Endodermal cell (in vitro differentiated cells): Measurements from ENCODE around the gene NEK10. TPM values are rescaled to one million over a fixed set of nuclear protein-coding genes. Genes with fewer than 3 reads are reported as not detected.

ENCODE experiments used
- DNase-seq: peaks from one replicate; pipeline ENCODE4 v3.0.0-alpha.2; 2017
- H3K27ac ChIP-seq: 2 replicates; pipeline ENCODE4 v1.5.1; 2013; ENCODE audit warnings: mild to moderate bottlenecking, low read depth, low read length, moderate library complexity
- H3K27me3 ChIP-seq: 2 replicates; pipeline ENCODE4 v1.6.1; 2013; ENCODE audit warnings: mild to moderate bottlenecking, low read length, moderate library complexity; ENCODE audit not compliant: insufficient read depth, control insufficient read depth, poor library complexity, severe bottlenecking
- H3K36me3 ChIP-seq: 2 replicates; pipeline ENCODE4 v1.7.0; 2013; ENCODE audit warnings: mild to moderate bottlenecking, low read length, moderate library complexity; ENCODE audit not compliant: control insufficient read depth, insufficient read depth
- H3K4me1 ChIP-seq: one replicate; pipeline ENCODE4 v1.7.0; 2013; ENCODE audit warnings: low read length; ENCODE audit not compliant: control insufficient read depth, insufficient read depth
- H3K4me3 ChIP-seq: 2 replicates; pipeline ENCODE4 v1.5.1; 2013; ENCODE audit warnings: mild to moderate bottlenecking, low read length, moderate library complexity
- H3K9ac ChIP-seq: 2 replicates; pipeline ENCODE4 v1.6.1; 2013; ENCODE audit warnings: mild to moderate bottlenecking, low read length, moderate library complexity; ENCODE audit not compliant: poor library complexity, severe bottlenecking; ENCODE audit errors: extremely low read depth
- H3K9me3 ChIP-seq: 2 replicates; pipeline ENCODE4 v1.6.1; 2013; ENCODE audit warnings: mild to moderate bottlenecking, low read length, moderate library complexity; ENCODE audit not compliant: control insufficient read depth
- H3K27ac Mint-ChIP-seq: 2 replicates; pipeline ENCODE4 v1.8.0; 2020; ENCODE audit warnings: mixed read lengths
- H3K27me3 Mint-ChIP-seq: 2 replicates; pipeline ENCODE4 v1.8.0; 2021; ENCODE audit warnings: mild to moderate bottlenecking, mixed read lengths; ENCODE audit not compliant: insufficient read depth
- H3K36me3 Mint-ChIP-seq: 2 replicates; pipeline ENCODE4 v1.8.0; 2020; ENCODE audit warnings: low read depth, mixed read lengths
- H3K4me1 Mint-ChIP-seq: 2 replicates; pipeline ENCODE4 v1.8.0; 2020; ENCODE audit warnings: mixed read lengths
- H3K4me3 Mint-ChIP-seq: 2 replicates; pipeline ENCODE4 v1.8.0; 2020; ENCODE audit warnings: mild to moderate bottlenecking, moderate library complexity, mixed read lengths
- H3K9me3 Mint-ChIP-seq: 2 replicates; pipeline ENCODE4 v1.8.0; 2020; ENCODE audit warnings: mild to moderate bottlenecking, mixed read lengths
- CTCF ChIP-seq: fragments of 200-600 bp; sonication (generic); conservative IDR thresholded peaks from 2 replicates; pipeline ENCODE4 v1.5.0; 2021; ENCODE audit warnings: antibody characterized with exemption, mild to moderate bottlenecking
- WGBS, 2 experiments: methylation state at CpG; one replicate each; pipeline versions ENCODE4 v1.1.5 to v1.1.7; 2013; ENCODE audit warnings: missing lambda C conversion rate in 2 of 2, mixed read lengths in 1 of 2; ENCODE audit not compliant: insufficient coverage in 1 of 2, insufficient read length in 1 of 2; 5-methylcytosine and 5-hydroxymethylcytosine counted together
- total RNA-seq, 2 donors: library from RNA; stranded (reverse); fragmentation: NEBNext Ultra II Directional in 1 of 2; extraction: Animal tissue kit (Norgen Biotek cat#: 25700) in 1 of 2; gene quantifications; 2 replicates in 1 of 2; 3 replicates in 1 of 2; pipeline ENCODE4 v1.2.1, GENCODE V29; 2021

The NEK10 gene
- total RNA-seq, 2 donors from 2014 or later = 1.3 to 2.4 TPM

- WGBS, 2 experiments = 83 to 85% methylated on average over 2 to 3 of the region's 4 CpGs
- Histone ChIP-seq H3K9me3 (no peaks in the 10 kb centered on the region), H3K27ac (no peak overlapping the region), H3K4me3 (no peak overlapping the region), H3K4me1 (no peaks in the 10 kb centered on the region), H3K27me3 (no peaks in the 10 kb centered on the region), H3K36me3 (no peaks in the 10 kb centered on the region), H3K9ac (no peak overlapping the region)
- no peak for TF ChIP-seq CTCF
- DNase-seq = no peak
- Mint-ChIP-seq H3K4me3 (no peak overlapping the region), H3K4me1 (peaks cover 16% of the 10 kb centered on the region), H3K27me3 (no peaks in the 10 kb centered on the region), H3K9me3 (no peaks in the 10 kb centered on the region), H3K36me3 (no peaks in the 10 kb centered on the region), H3K27ac (no peak overlapping the region)
Measured at GRCh38 chr3:27108322-27108721, 260.9 kb downstream of the NEK10 start.

GRCh38 chr3:27105904-27106303 is 263.3 kb downstream of the NEK10 start:
- WGBS, 2 experiments = 48% methylated on average over 6 of the region's 6 CpGs; no CpG with 5 or more reads in 1 of the 2 experiments
- Mint-ChIP-seq H3K4me1 (peaks cover 16% of the 10 kb centered on the region), H3K9me3 (no peaks in the 10 kb centered on the region), H3K27ac (no peak overlapping the region), H3K36me3 (no peaks in the 10 kb centered on the region), H3K4me3 (no peak overlapping the region), H3K27me3 (no peaks in the 10 kb centered on the region)
- no peaks in the 10 kb centered on the region for H3K36me3 ChIP-seq
- H3K4me3 ChIP-seq = no peak overlapping the region
- H3K27ac ChIP-seq = no peak overlapping the region
- peak; percentile 76 for TF ChIP-seq CTCF
- no peaks in the 10 kb centered on the region for H3K4me1 ChIP-seq
- H3K27me3 ChIP-seq = no peaks in the 10 kb centered on the region
- H3K9ac ChIP-seq = no peak overlapping the region
- peak; percentile 81 for DNase-seq
- H3K9me3 ChIP-seq = no peaks in the 10 kb centered on the region

- Histone ChIP-seq H3K27ac (no peak overlapping the region), H3K27me3 (no peaks in the 10 kb centered on the region), H3K36me3 (no peaks in the 10 kb centered on the region), H3K4me1 (no peaks in the 10 kb centered on the region), H3K4me3 (no peak overlapping the region), H3K9ac (no peak overlapping the region), H3K9me3 (no peaks in the 10 kb centered on the region)
- no peaks in the 10 kb centered on the region for H3K27me3 Mint-ChIP-seq
- no peak for DNase-seq
- no peak overlapping the region for H3K4me3 Mint-ChIP-seq
- H3K27ac Mint-ChIP-seq = no peak overlapping the region
- WGBS, 2 experiments = 86 to 93% methylated on average over 1 of the region's 1 CpG
- H3K9me3 Mint-ChIP-seq = no peaks in the 10 kb centered on the region
- H3K36me3 Mint-ChIP-seq = no peaks in the 10 kb centered on the region
- TF ChIP-seq CTCF = no peak
- no peaks in the 10 kb centered on the region for H3K4me1 Mint-ChIP-seq
Measured at GRCh38 chr3:27097182-27097581, 272.0 kb downstream of the NEK10 start.
